ENCODE data around the gene CHST8. TPM values are rescaled to one million over a fixed set of nuclear protein-coding genes. Genes with fewer than 3 reads are reported as not detected.
A peak's percentile ranks its signal among the peaks of the same experiment; 100 is the strongest.

Gene CHST8
- total and polyA plus RNA-seq, 4 donors, result 0.09 to 0.67 (median 0.24) TPM

GRCh38 chr19:33799476-33799875, 177.7 kb downstream of the CHST8 start:
- WGBS, 2 donors, result 87 to 95% methylated on average over 5 of the region's 5 CpGs
- H3K4me1 ChIP-seq (ENCODE audit: control insufficient read depth in 5 of 5, insufficient read depth in 5 of 5, low read length in 5 of 5), result peaks cover 0 to 20% (median 1%) of the 10 kb centered on the region in 5 donors
- ATAC-seq (ENCODE audit: insufficient read depth, low FRiP score), result no peak
- no peak overlapping the region for H3K4me3 ChIP-seq
- no peak for TF ChIP-seq CTCF (IDR thresholded peaks at IDR 0.05; ENCODE audit: control extremely low read depth, extremely low read depth)
- H3K9ac ChIP-seq (ENCODE audit: insufficient read depth in 1 of 2, low read length in 2 of 2), result no peak overlapping the region
- no peaks in the 10 kb centered on the region for H3K27me3 ChIP-seq (ENCODE audit: control insufficient read depth in 3 of 3, insufficient read depth in 3 of 3, low read length in 2 of 3)
- H3K9me3 ChIP-seq (ENCODE audit: control insufficient read depth in 4 of 4, insufficient read depth in 3 of 4, low read length in 3 of 4), result no peaks in the 10 kb centered on the region
- DNase-seq, result no peak
- H3K36me3 ChIP-seq (ENCODE audit: control insufficient read depth in 4 of 4, insufficient read depth in 4 of 4, low read length in 4 of 4), result peaks cover 0 to 25% (median 23%) of the 10 kb centered on the region in 4 donors
- peak overlapping the region in 1 of 2 donors; percentile 11 for H3K27ac ChIP-seq (ENCODE audit: low read depth in 1 of 2, low read length in 1 of 2)

GRCh38 chr19:33800012-33800680, 178.4 kb downstream of the CHST8 start:
- H3K9ac ChIP-seq (ENCODE audit: insufficient read depth in 1 of 2, low read length in 2 of 2), result no peak overlapping the region
- DNase-seq, result no peak
- no peaks in the 10 kb centered on the region for H3K9me3 ChIP-seq (ENCODE audit: control insufficient read depth in 4 of 4, insufficient read depth in 3 of 4, low read length in 3 of 4)
- no peak overlapping the region for H3K27ac ChIP-seq (ENCODE audit: low read depth in 1 of 2, low read length in 1 of 2)
- no peak overlapping the region for H3K4me3 ChIP-seq
- H3K4me1 ChIP-seq (ENCODE audit: control insufficient read depth in 5 of 5, insufficient read depth in 5 of 5, low read length in 5 of 5), result peaks cover 0 to 15% (median 0%) of the 10 kb centered on the region in 5 donors
- 93 to 94% methylated on average over 16 of the region's 16 CpGs for WGBS, 2 donors
- H3K27me3 ChIP-seq (ENCODE audit: control insufficient read depth in 3 of 3, insufficient read depth in 3 of 3, low read length in 2 of 3), result no peaks in the 10 kb centered on the region
- TF ChIP-seq CTCF (IDR thresholded peaks at IDR 0.05; ENCODE audit: control extremely low read depth, extremely low read depth), result no peak
- ATAC-seq (ENCODE audit: insufficient read depth, low FRiP score), result no peak
- peaks cover 0 to 31% (median 27%) of the 10 kb centered on the region in 4 donors for H3K36me3 ChIP-seq (ENCODE audit: control insufficient read depth in 4 of 4, insufficient read depth in 4 of 4, low read length in 4 of 4)

- peaks cover 0 to 15% (median 0%) of the 10 kb centered on the region in 5 donors for H3K4me1 ChIP-seq (ENCODE audit: control insufficient read depth in 5 of 5, insufficient read depth in 5 of 5, low read length in 5 of 5)
- no peak overlapping the region for H3K4me3 ChIP-seq
- ATAC-seq (ENCODE audit: insufficient read depth, low FRiP score), result no peak
- H3K36me3 ChIP-seq (ENCODE audit: control insufficient read depth in 4 of 4, insufficient read depth in 4 of 4, low read length in 4 of 4), result peaks cover 0 to 41% (median 32%) of the 10 kb centered on the region in 4 donors
- no peaks in the 10 kb centered on the region for H3K27me3 ChIP-seq (ENCODE audit: control insufficient read depth in 3 of 3, insufficient read depth in 3 of 3, low read length in 2 of 3)
- no peak overlapping the region for H3K27ac ChIP-seq (ENCODE audit: low read depth in 1 of 2, low read length in 1 of 2)
- TF ChIP-seq CTCF (IDR thresholded peaks at IDR 0.05; ENCODE audit: control extremely low read depth, extremely low read depth), result no peak
- no peak for DNase-seq
- H3K9ac ChIP-seq (ENCODE audit: insufficient read depth in 1 of 2, low read length in 2 of 2), result no peak overlapping the region
- WGBS, 2 donors, result 95 to 99% methylated on average over 5 of the region's 5 CpGs
- no peaks in the 10 kb centered on the region for H3K9me3 ChIP-seq (ENCODE audit: control insufficient read depth in 4 of 4, insufficient read depth in 3 of 4, low read length in 3 of 4)
Measured at GRCh38 chr19:33801411-33801810, 179.7 kb downstream of the CHST8 start.

All from lung (tissue), 12 donors.